K562 (cell line): ENCODE data around the gene AGFG1. TPM values are rescaled to one million over a fixed set of nuclear protein-coding genes. Genes with fewer than 3 reads are reported as not detected.

ENCODE experiments used
- ATAC-seq: fragments of 200-7000 bp; cut with Tn5 transposase; 3 replicates; pipeline ENCODE4 v1.9.1; 2020; ENCODE audit warnings: moderate library complexity
- BruUV-seq: library from RNA; stranded (reverse); fragments of 400-500 nt; replicated peaks from 2 replicates; lab custom pipeline; 2021; lab: Mats Ljungman, UMichigan
- CTCF ChIA-PET: fragments of 300-600 bp; formaldehyde crosslinking; extraction: SDS; loops from one replicate; lab custom pipeline; 2021; ENCODE audit warnings: low intra/inter-chr PET ratio; lab: Yijun Ruan, JAX
- POLR2A ChIA-PET: fragments of 300-600, 350-650 bp; sonication (Branson Sonifier 250); formaldehyde crosslinking; extraction: SDS; loops from one replicate; lab custom pipeline; 2021; ENCODE audit warnings: antibody characterized with exemption, inconsistent platforms; lab: Yijun Ruan, JAX
- DNase-seq, 4 experiments: peaks; one replicate each; pipeline versions ENCODE4 v3.0.0 to v3.0.0-alpha.2; 2011 to 2018; ENCODE audit warnings: low spot score in 3 of 4, mixed read lengths in 3 of 4; ENCODE audit errors: extremely low read depth in 1 of 4
- FAIRE-seq: peaks from 2 replicates; lab custom pipeline; 2011; peaks lifted over from hg19 to GRCh38; lab: Jason Lieb, UNC
- H2AFZ ChIP-seq: 2 replicates; pipeline ENCODE4 v1.6.0; 2011; ENCODE audit warnings: low read depth, low read length, control low read depth, inconsistent platforms
- H3K27ac ChIP-seq: fragments of 200-600 bp; 3 replicates; pipeline ENCODE4 v1.8.0; 2011; ENCODE audit warnings: low read depth, mild to moderate bottlenecking, control low read depth, inconsistent platforms, low read length, moderate library complexity, mixed read lengths; ENCODE audit errors: extremely low read depth
- H3K27me3 ChIP-seq, 2 experiments: fragments of 300-600 bp in 1 of 2; 2 replicates in 1 of 2; 3 replicates in 1 of 2; pipeline versions ENCODE4 v1.6.0 to v1.8.0; 2011; ENCODE audit warnings: inconsistent platforms in 2 of 2, low read length in 2 of 2, mild to moderate bottlenecking in 1 of 2, mixed read lengths in 1 of 2, moderate library complexity in 1 of 2; ENCODE audit not compliant: control insufficient read depth in 2 of 2, insufficient read depth in 2 of 2
- H3K36me3 ChIP-seq: fragments of 300-600 bp; 3 replicates; pipeline ENCODE4 v1.8.0; 2011; ENCODE audit warnings: mild to moderate bottlenecking, low read length, inconsistent platforms; ENCODE audit not compliant: control insufficient read depth, insufficient read depth
- H3K4me1 ChIP-seq, 2 experiments: fragments of 200-600 bp in 1 of 2; replicated peaks in 1 of 2; 2 replicates in 1 of 2; 3 replicates in 1 of 2; pipeline versions ENCODE4 v1.5.1 to v1.8.0; 2011; ENCODE audit warnings: inconsistent platforms in 2 of 2, low read length in 2 of 2, mild to moderate bottlenecking in 1 of 2, mixed read lengths in 1 of 2, moderate library complexity in 1 of 2; ENCODE audit not compliant: control insufficient read depth in 2 of 2, insufficient read depth in 2 of 2
- H3K4me2 ChIP-seq: 2 replicates; pipeline ENCODE4 v1.6.1; 2011; ENCODE audit warnings: low read length, control low read depth, inconsistent platforms, mixed read lengths; ENCODE audit not compliant: insufficient read depth
- H3K4me3 ChIP-seq: fragments of 200-600 bp; sonication (generic), shearing (Covaris generic); 2 replicates; pipeline ENCODE4 v1.5.1; 2016; ENCODE audit warnings: control low read depth, inconsistent platforms
- H3K79me2 ChIP-seq: fragments of 200-600 bp; 3 replicates; pipeline ENCODE4 v1.8.0; 2011; ENCODE audit warnings: low read length, inconsistent platforms; ENCODE audit not compliant: control insufficient read depth, insufficient read depth
- H3K9ac ChIP-seq, 2 experiments: 2 replicates each; pipeline versions ENCODE4 v1.6.0 to v1.6.1; 2011; ENCODE audit warnings: low read depth in 2 of 2, low read length in 2 of 2, control low read depth in 1 of 2, inconsistent platforms in 1 of 2, mild to moderate bottlenecking in 1 of 2, mixed read lengths in 1 of 2; ENCODE audit not compliant: insufficient read depth in 1 of 2
- H3K9me1 ChIP-seq: one replicate; pipeline ENCODE4 v1.6.0; 2011; ENCODE audit warnings: inconsistent platforms, mild to moderate bottlenecking, low read length, moderate library complexity; ENCODE audit not compliant: control insufficient read depth, insufficient read depth
- H3K9me3 ChIP-seq: replicated peaks from 2 replicates; pipeline ENCODE4 v1.5.1; 2011; ENCODE audit warnings: low read depth, low read length, inconsistent platforms; ENCODE audit not compliant: control insufficient read depth, insufficient read depth
- H4K20me1 ChIP-seq: replicated peaks from 2 replicates; pipeline ENCODE4 v1.6.1; 2011; ENCODE audit warnings: low read length, inconsistent platforms, mixed read lengths; ENCODE audit not compliant: control insufficient read depth, insufficient read depth
- CEBPB ChIP-seq: fragments of 450-650 bp; IDR thresholded peaks from 2 replicates; pipeline ENCODE4 v1.6.1; 2016; ENCODE audit warnings: missing genetic modification characterization, missing compliant biosample characterization
- ZNF280A ChIP-seq: fragments of 450-650 bp; IDR thresholded peaks from 2 replicates; pipeline ENCODE4 v1.6.1; 2018; ENCODE audit warnings: mild to moderate bottlenecking, low read depth; ENCODE audit not compliant: partially characterized antibody
- WGBS: fragments of 100-300 bp; shearing (Covaris generic); methylation state at CpG from one replicate; pipeline ENCODE4 v1.1.6; 2016; ENCODE audit warnings: low coverage, mixed read lengths; ENCODE audit not compliant: insufficient coverage; ENCODE audit errors: missing lambda C conversion rate; 5-methylcytosine and 5-hydroxymethylcytosine counted together
- in situ Hi-C: fragments of 300-500 bp; cut with MboI; formaldehyde crosslinking; loops from 4 replicates; pipeline ENCODE4 v1.15.0; 2018; ENCODE audit warnings: inconsistent platforms, mixed read lengths
- intact Hi-C: fragments of 100-400 bp; cut with micrococcal nuclease; formaldehyde crosslinking; loops from 2 replicates; pipeline ENCODE4 v1.14.2; 2022
- polyA plus RNA-seq, 8 experiments: library from polyadenylated mRNA; depleted of rRNA in 4 of 8; stranded (reverse) in 5 of 8; unstranded in 3 of 8; fragments of >200 nt; fragmentation: Nextera tagmentation in 2 of 8; fragmentation: Illumina TruSeq in 1 of 8; extraction: Ambion mirVana in 2 of 8; extraction: Trizol in 1 of 8; gene quantifications; 2 replicates each; pipeline versions ENCODE4 v1.2.1 to v1.2.3, GENCODE V29; 2011 to 2014; ENCODE audit warnings: inconsistent platforms in 1 of 8, missing spikeins in 1 of 8
- total RNA-seq, 7 experiments: library from RNA; depleted of rRNA in 6 of 7; stranded (reverse); fragments of >200 nt in 6 of 7; fragmentation: Illumina TruSeq in 2 of 7; extraction: Trizol in 2 of 7; gene quantifications; 2 replicates each; pipeline versions ENCODE4 v1.2.1 to v1.2.3, GENCODE V29; 2011 to 2021; ENCODE audit warnings: low replicate concordance in 1 of 7
- TF ChIP-seq, protein P1 (sequence below), 2 experiments: fragments of 450-650 bp in 1 of 2; sonication (generic) in 1 of 2; formaldehyde crosslinking in 1 of 2; IDR thresholded peaks; 2 replicates each; pipeline versions ENCODE4 v1.7.1 to v1.9.0; 2016 to 2022; ENCODE audit warnings: inconsistent platforms in 1 of 2, mild to moderate bottlenecking in 1 of 2, missing genetic modification reagents in 1 of 2

The AGFG1 gene
- total and polyA plus RNA-seq, 9 of the 15 experiments (the other 6 are each of a cell fraction or from before 2014, with no cell fraction given) = 11.2 to 97.5 (median 36.0) TPM

DNA sequence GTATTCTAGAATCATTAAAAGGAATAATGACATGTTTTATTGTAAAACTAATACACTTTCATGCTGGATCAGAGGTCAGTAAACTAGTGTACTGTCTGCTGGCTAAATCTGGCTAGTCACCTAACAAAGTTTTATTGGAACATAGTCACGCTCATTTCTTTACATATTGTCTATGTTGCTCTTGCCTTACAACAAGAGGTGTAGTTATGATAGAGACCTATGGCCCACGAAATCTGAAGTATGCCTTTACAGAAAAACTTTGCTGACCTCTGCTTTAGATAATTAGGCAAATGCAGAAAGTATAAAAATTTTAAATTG is 96.9 kb downstream of the AGFG1 start:
- Histone ChIP-seq H4K20me1 (no peaks in the 10 kb centered on the region), H3K36me3 (no peaks in the 10 kb centered on the region), H3K9ac (no peak overlapping the region), H3K4me3 (no peak overlapping the region), H3K9me1 (no peaks in the 10 kb centered on the region), H3K27me3 (no peaks in the 10 kb centered on the region), H3K4me2 (no peak overlapping the region), H3K27ac (no peak overlapping the region), H3K4me1 (no peaks in the 10 kb centered on the region), H3K79me2 (no peaks in the 10 kb centered on the region), H2AFZ (no peak overlapping the region), H3K9me3 (no peaks in the 10 kb centered on the region)
- 17% methylated on average over 2 of the region's 2 CpGs for WGBS
- ATAC-seq = no peak
- ChIA-PET CTCF (no interaction called here), POLR2A (interaction anchor here (0.7 kb wide), 1 partner anchor 258 kb away, joined by 3 read pairs; no protein-coding TSS in a partner anchor)
- no TSS peak for BruUV-seq
- in situ Hi-C loops (no loop called here), intact Hi-C loops (no loop called here)
- no peak for DNase-seq
- FAIRE-seq = no peak
- no peak for TF ChIP-seq ZNF280A
- TF ChIP-seq CEBPB (tag) = 0 out of 2 replicates have a peak, but pooled peaks have one; percentile 0
- TF ChIP-seq, protein P1, sequence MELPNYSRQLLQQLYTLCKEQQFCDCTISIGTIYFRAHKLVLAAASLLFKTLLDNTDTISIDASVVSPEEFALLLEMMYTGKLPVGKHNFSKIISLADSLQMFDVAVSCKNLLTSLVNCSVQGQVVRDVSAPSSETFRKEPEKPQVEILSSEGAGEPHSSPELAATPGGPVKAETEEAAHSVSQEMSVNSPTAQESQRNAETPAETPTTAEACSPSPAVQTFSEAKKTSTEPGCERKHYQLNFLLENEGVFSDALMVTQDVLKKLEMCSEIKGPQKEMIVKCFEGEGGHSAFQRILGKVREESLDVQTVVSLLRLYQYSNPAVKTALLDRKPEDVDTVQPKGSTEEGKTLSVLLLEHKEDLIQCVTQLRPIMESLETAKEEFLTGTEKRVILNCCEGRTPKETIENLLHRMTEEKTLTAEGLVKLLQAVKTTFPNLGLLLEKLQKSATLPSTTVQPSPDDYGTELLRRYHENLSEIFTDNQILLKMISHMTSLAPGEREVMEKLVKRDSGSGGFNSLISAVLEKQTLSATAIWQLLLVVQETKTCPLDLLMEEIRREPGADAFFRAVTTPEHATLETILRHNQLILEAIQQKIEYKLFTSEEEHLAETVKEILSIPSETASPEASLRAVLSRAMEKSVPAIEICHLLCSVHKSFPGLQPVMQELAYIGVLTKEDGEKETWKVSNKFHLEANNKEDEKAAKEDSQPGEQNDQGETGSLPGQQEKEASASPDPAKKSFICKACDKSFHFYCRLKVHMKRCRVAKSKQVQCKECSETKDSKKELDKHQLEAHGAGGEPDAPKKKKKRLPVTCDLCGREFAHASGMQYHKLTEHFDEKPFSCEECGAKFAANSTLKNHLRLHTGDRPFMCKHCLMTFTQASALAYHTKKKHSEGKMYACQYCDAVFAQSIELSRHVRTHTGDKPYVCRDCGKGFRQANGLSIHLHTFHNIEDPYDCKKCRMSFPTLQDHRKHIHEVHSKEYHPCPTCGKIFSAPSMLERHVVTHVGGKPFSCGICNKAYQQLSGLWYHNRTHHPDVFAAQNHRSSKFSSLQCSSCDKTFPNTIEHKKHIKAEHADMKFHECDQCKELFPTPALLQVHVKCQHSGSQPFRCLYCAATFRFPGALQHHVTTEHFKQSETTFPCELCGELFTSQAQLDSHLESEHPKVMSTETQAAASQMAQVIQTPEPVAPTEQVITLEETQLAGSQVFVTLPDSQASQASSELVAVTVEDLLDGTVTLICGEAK (IDR thresholded peaks at IDR 0.05) = peak; percentile 63
- TF ChIP-seq, protein P1 (CRISPR knock-in tag; IDR thresholded peaks at IDR 0.05) = no peak
